OCI-LY7 (cell line): ENCODE results near the gene HIF3A. TPM values are rescaled to one million over a fixed set of nuclear protein-coding genes. Genes with fewer than 3 reads are reported as not detected.

Experiments used
- BruUV-seq: library from RNA; stranded (reverse); fragments of 400-500 nt; replicated peaks from 2 replicates; lab custom pipeline; 2021; lab: Mats Ljungman, UMichigan
- CTCF ChIA-PET: fragments of 300-600 bp; sonication (Branson Sonifier 250); formaldehyde crosslinking; loops from one replicate; lab custom pipeline; 2022; ENCODE audit warnings: antibody characterized with exemption; ENCODE audit not compliant: unreplicated experiment; lab: Charles Lee
- POLR2A ChIA-PET: fragments of 300-600 bp; sonication (Branson Sonifier 250); formaldehyde crosslinking; loops from one replicate; lab custom pipeline; 2022; ENCODE audit warnings: antibody characterized with exemption; lab: Charles Lee
- DNase-seq: peaks from one replicate; pipeline ENCODE4 v3.0.0-alpha.2; 2015; ENCODE audit warnings: low spot score
- H2AFZ ChIP-seq: fragments of 200-600 bp; sonication (generic), shearing (Covaris generic); 2 replicates; pipeline ENCODE4 v1.6.1; 2014; ENCODE audit warnings: mild to moderate bottlenecking, antibody characterized with exemption, low read length, moderate library complexity
- H3K27ac ChIP-seq: fragments of 200-600 bp; sonication (generic); 2 replicates; pipeline ENCODE4 v1.5.1; 2014; ENCODE audit warnings: mixed run types, low read depth, mild to moderate bottlenecking, moderate library complexity, low read length, inconsistent platforms; ENCODE audit not compliant: poor library complexity, severe bottlenecking
- H3K36me3 ChIP-seq: fragments of 200-600 bp; sonication (generic); 2 replicates; pipeline ENCODE4 v1.6.1; 2014; ENCODE audit warnings: mild to moderate bottlenecking, antibody characterized with exemption, low read length, moderate library complexity, mixed read lengths; ENCODE audit not compliant: insufficient read depth
- H3K4me1 ChIP-seq: fragments of 200-600 bp; sonication (generic); 2 replicates; pipeline ENCODE4 v1.5.1; 2014; ENCODE audit warnings: mild to moderate bottlenecking, low read length; ENCODE audit not compliant: insufficient read depth, poor library complexity, severe bottlenecking
- H3K4me2 ChIP-seq: fragments of 200-600 bp; sonication (generic); 2 replicates; pipeline ENCODE4 v1.6.1; 2014; ENCODE audit warnings: mild to moderate bottlenecking, low read length
- H3K4me3 ChIP-seq: fragments of 200-600 bp; sonication (generic); 2 replicates; pipeline ENCODE4 v1.5.1; 2014; ENCODE audit warnings: mild to moderate bottlenecking, low read depth, low read length; ENCODE audit not compliant: poor library complexity, severe bottlenecking
- H3K79me2 ChIP-seq: fragments of 200-600 bp; sonication (generic); 2 replicates; pipeline ENCODE4 v1.6.1; 2016; ENCODE audit warnings: low read depth, mild to moderate bottlenecking, low read length, moderate library complexity, mixed read lengths; ENCODE audit not compliant: insufficient read depth
- H3K9me2 ChIP-seq: fragments of 200-600 bp; sonication (generic); 2 replicates; pipeline ENCODE4 v1.6.1; 2016; ENCODE audit warnings: mild to moderate bottlenecking, low read length, mixed read lengths; ENCODE audit not compliant: insufficient read depth
- H3K9me3 ChIP-seq: fragments of 200-600 bp; sonication (generic); 2 replicates; pipeline ENCODE4 v1.6.1; 2014; ENCODE audit warnings: mild to moderate bottlenecking, mixed run types, low read length, mixed read lengths
- H4K20me1 ChIP-seq: fragments of 200-600 bp; sonication (generic); 2 replicates; pipeline ENCODE4 v1.6.1; 2014; ENCODE audit warnings: mild to moderate bottlenecking, antibody characterized with exemption, low read length, moderate library complexity, mixed read lengths; ENCODE audit not compliant: insufficient read depth
- EZH2phosphoT487 ChIP-seq: fragments of 200-600 bp; sonication (generic); IDR thresholded peaks from 2 replicates; pipeline ENCODE4 v1.6.1; 2018; ENCODE audit warnings: low read depth, borderline replicate concordance, mild to moderate bottlenecking, mixed run types, antibody characterized with exemption, low read length, moderate library complexity, mixed read lengths
- intact Hi-C: fragments of 100-400 bp; cut with micrococcal nuclease; formaldehyde crosslinking; loops from one replicate; pipeline ENCODE4 v1.10.0; 2022; ENCODE audit not compliant: unreplicated experiment
- total RNA-seq, 2 experiments: library from RNA; depleted of rRNA in 1 of 2; stranded (reverse); fragments of >200 nt in 1 of 2; shearing (Covaris generic) in 1 of 2; gene quantifications; 2 replicates each; pipeline ENCODE4 v1.2.3, GENCODE V29; 2014 to 2022
- TF ChIP-seq, protein P1 (sequence below): fragments of 200-600 bp; sonication (generic); conservative IDR thresholded peaks from 2 replicates; pipeline ENCODE4 v1.5.1; 2014; ENCODE audit warnings: mild to moderate bottlenecking, antibody characterized with exemption, low read length, moderate library complexity, mixed read lengths

The HIF3A gene
- total RNA-seq, 2 experiments from 2014 or later: not detected

DNA sequence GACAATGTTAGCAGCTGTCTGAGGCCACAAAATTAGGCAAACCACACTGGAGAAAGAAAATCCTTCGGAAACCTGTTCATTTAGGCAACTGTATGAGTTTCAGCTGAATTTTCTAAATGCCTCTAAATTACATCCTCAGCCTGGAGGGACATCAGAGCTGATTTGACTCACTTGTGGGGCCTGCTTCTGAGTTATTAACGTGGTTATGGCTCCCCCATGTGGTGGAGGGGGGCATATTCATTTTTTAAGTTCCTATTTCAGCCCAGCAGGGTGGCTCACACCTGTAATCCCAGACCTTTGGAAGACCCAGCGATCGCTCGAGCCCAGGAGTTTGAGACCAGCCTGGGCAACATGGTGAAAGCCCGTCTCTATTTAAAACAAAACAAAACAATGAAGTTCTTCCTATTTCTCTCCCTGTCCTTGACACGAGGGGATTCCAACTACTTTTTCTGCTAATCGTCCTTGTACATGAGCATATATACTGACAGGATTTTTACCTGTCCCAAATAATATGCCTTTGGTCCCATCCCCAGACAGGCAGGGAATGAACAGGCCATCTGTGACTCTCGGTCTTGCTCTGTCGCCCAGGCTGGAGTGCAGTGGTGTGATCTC is 31.5 kb upstream of the HIF3A start:
- Histone ChIP-seq H3K4me1 (no peaks in the 10 kb centered on the region), H3K4me2 (no peak overlapping the region), H3K36me3 (no peaks in the 10 kb centered on the region), H3K4me3 (no peak overlapping the region), H3K79me2 (no peaks in the 10 kb centered on the region), H3K27ac (no peak overlapping the region), H4K20me1 (no peaks in the 10 kb centered on the region), H3K9me3 (no peaks in the 10 kb centered on the region), H3K9me2 (no peaks in the 10 kb centered on the region), H2AFZ (no peak overlapping the region)
- peak; percentile 81 for DNase-seq
- TF ChIP-seq, protein P1, sequence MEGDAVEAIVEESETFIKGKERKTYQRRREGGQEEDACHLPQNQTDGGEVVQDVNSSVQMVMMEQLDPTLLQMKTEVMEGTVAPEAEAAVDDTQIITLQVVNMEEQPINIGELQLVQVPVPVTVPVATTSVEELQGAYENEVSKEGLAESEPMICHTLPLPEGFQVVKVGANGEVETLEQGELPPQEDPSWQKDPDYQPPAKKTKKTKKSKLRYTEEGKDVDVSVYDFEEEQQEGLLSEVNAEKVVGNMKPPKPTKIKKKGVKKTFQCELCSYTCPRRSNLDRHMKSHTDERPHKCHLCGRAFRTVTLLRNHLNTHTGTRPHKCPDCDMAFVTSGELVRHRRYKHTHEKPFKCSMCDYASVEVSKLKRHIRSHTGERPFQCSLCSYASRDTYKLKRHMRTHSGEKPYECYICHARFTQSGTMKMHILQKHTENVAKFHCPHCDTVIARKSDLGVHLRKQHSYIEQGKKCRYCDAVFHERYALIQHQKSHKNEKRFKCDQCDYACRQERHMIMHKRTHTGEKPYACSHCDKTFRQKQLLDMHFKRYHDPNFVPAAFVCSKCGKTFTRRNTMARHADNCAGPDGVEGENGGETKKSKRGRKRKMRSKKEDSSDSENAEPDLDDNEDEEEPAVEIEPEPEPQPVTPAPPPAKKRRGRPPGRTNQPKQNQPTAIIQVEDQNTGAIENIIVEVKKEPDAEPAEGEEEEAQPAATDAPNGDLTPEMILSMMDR: peak; percentile 89
- TF ChIP-seq EZH2phosphoT487: no peak
- no TSS peak for BruUV-seq
- intact Hi-C loops: loop anchor here (2.0 kb wide), 1 partner anchor 183 kb away; no protein-coding TSS in a partner anchor
- POLR2A ChIA-PET: no interaction called here
- CTCF ChIA-PET: no interaction called here

DNA sequence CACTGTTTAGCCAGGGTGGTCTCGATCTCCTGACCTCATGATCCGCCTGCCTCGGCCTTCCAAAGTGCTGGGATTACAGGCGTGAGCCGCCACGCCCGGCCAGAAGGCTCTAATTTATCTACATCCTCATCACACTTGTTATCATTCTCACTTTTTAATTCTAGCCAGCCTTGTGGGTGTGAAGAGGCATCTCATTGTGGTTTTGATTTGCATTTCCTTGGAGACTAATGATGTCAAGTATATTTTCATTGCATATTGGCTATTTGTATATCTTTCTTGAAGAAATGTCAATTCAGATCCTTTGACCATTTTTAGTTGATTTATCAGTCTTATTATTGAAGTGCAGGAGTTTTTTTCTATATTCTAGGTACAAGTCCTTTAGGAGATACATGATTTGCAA is 27.7 kb upstream of the HIF3A start:
- TF ChIP-seq, protein P1: no peak
- H3K4me2 ChIP-seq: no peak overlapping the region
- H3K79me2 ChIP-seq: no peaks in the 10 kb centered on the region
- no peaks in the 10 kb centered on the region for H3K9me3 ChIP-seq
- H3K9me2 ChIP-seq: no peaks in the 10 kb centered on the region
- no peaks in the 10 kb centered on the region for H3K36me3 ChIP-seq
- H3K27ac ChIP-seq: no peak overlapping the region
- POLR2A ChIA-PET: interaction anchor here (0.6 kb wide), 1 partner anchor 248 kb away, joined by 5 read pairs; no protein-coding TSS in a partner anchor
- no peaks in the 10 kb centered on the region for H3K4me1 ChIP-seq
- H3K4me3 ChIP-seq: no peak overlapping the region
- no TSS peak for BruUV-seq
- no peak for DNase-seq
- H2AFZ ChIP-seq: no peak overlapping the region
- CTCF ChIA-PET: no interaction called here
- H4K20me1 ChIP-seq: no peaks in the 10 kb centered on the region
- intact Hi-C loops: no loop called here

DNA sequence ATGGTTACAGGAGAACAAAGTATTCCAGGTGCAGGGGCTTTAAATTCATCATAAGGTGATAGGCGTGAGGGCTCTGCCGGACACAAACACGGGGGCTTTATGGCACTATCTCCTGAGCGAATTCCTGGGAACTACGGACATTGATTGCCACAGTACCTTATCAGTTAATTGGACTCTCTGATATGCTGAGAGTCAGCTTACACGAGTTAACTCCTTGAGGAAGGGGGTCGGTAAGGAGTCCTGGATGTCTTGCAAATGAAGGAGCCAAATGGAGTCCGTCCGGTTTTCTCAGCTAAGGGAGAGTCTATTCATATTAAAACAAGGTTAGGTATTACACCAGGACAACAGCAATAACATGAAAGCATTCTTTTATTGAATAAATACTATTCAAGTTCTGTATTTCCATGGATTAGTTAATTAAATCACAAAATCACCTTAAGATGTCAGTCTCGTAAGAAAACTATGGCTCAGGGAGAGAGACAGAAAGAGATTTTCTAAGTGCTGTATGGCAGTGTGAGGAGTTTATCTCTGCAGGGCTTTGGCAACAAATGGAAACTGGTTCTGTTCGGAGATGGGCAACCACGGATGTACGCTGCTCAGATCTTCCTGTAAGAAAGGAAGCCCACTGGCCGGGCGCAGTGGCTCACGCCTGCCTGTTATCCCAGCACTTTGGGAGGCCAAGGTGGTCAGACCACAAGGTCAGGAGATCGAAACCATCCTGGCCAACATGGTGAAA is 26.2 kb upstream of the HIF3A start:
- no peaks in the 10 kb centered on the region for H3K9me3 ChIP-seq
- no peaks in the 10 kb centered on the region for H4K20me1 ChIP-seq
- no peaks in the 10 kb centered on the region for H3K36me3 ChIP-seq
- ChIA-PET CTCF (no interaction called here), POLR2A (interaction anchor here (0.6 to 0.7 kb wide), 2 partner anchors 21 to 384 kb away, joined by 3 to 4 read pairs; partner anchors contain the start of gene IRF2BP1)
- intact Hi-C loops: no loop called here
- no peak overlapping the region for H3K4me2 ChIP-seq
- no peak for DNase-seq
- no peaks in the 10 kb centered on the region for H3K9me2 ChIP-seq
- no peaks in the 10 kb centered on the region for H3K79me2 ChIP-seq
- TF ChIP-seq, protein P1: no peak
- TF ChIP-seq EZH2phosphoT487: no peak
- H3K27ac ChIP-seq: no peak overlapping the region
- BruUV-seq: no TSS peak
- no peak overlapping the region for H2AFZ ChIP-seq
- no peak overlapping the region for H3K4me3 ChIP-seq
- no peaks in the 10 kb centered on the region for H3K4me1 ChIP-seq
